SU-DHL-6 (cell line): ENCODE results near the gene TRAPPC4.
"Not testable (repeated sequence)": the region's sequence is repeated elsewhere in the genome, so short reads cannot be mapped to it uniquely, and the experiment has no call there.

Source experiments
- H2AFZ ChIP-seq: fragments of 200-600 bp; sonication (generic); 2 replicates; pipeline ENCODE4 v1.6.1; 2014; ENCODE audit warnings: low read depth, mild to moderate bottlenecking, moderate library complexity, mixed read lengths, antibody characterized with exemption, low read length; ENCODE audit not compliant: severe bottlenecking
- H3F3A ChIP-seq: fragments of 200-600 bp; shearing (Covaris generic); 2 replicates; pipeline ENCODE4 v1.6.0; 2016; ENCODE audit warnings: antibody characterized with exemption, mild to moderate bottlenecking; ENCODE audit not compliant: insufficient read depth
- H3K27ac ChIP-seq: fragments of 200-600 bp; sonication (generic); 2 replicates; pipeline ENCODE4 v1.5.1; 2016; ENCODE audit warnings: low read depth, mild to moderate bottlenecking, low read length, moderate library complexity, mixed read lengths
- H3K27me3 ChIP-seq: fragments of 200-600 bp; sonication (generic), shearing (Covaris generic); 2 replicates; pipeline ENCODE4 v1.6.0; 2014; ENCODE audit warnings: mild to moderate bottlenecking, low read length
- H3K36me3 ChIP-seq: fragments of 200-600 bp; sonication (generic); 2 replicates; pipeline ENCODE4 v1.6.1; 2014; ENCODE audit warnings: mild to moderate bottlenecking, low read length, mixed read lengths
- H3K4me2 ChIP-seq: fragments of 300-600, 200-600 bp; shearing (Covaris generic), sonication (generic); 2 replicates; pipeline ENCODE4 v1.6.0; 2014; ENCODE audit warnings: low read length, low read depth, mild to moderate bottlenecking; ENCODE audit not compliant: poor library complexity, severe bottlenecking
- H3K4me3 ChIP-seq: fragments of 200-600 bp; sonication (generic); 2 replicates; pipeline ENCODE4 v1.5.1; 2014; ENCODE audit warnings: antibody characterized with exemption, low read length, mild to moderate bottlenecking, mixed read lengths; ENCODE audit not compliant: insufficient read depth, poor library complexity, severe bottlenecking
- H3K79me2 ChIP-seq: fragments of 200-600 bp; sonication (generic); 2 replicates; pipeline ENCODE4 v1.6.1; 2014; ENCODE audit warnings: mild to moderate bottlenecking, low read length, moderate library complexity; ENCODE audit not compliant: insufficient read depth
- H3K9ac ChIP-seq: fragments of 200-600 bp; sonication (generic); 2 replicates; pipeline ENCODE4 v1.7.0; 2014; ENCODE audit warnings: mild to moderate bottlenecking, low read length
- H3K9me2 ChIP-seq: fragments of 200-600 bp; sonication (generic); replicated peaks from 2 replicates; pipeline ENCODE4 v1.6.1; 2014; ENCODE audit warnings: low read length; ENCODE audit not compliant: insufficient read depth
- H3K9me3 ChIP-seq: fragments of 200-600 bp; sonication (generic); 2 replicates; pipeline ENCODE4 v1.6.1; 2014; ENCODE audit warnings: low read length, mixed read lengths; ENCODE audit not compliant: insufficient read depth
- H4K20me1 ChIP-seq: fragments of 200-600 bp; sonication (generic); 2 replicates; pipeline ENCODE4 v1.6.1; 2014; ENCODE audit warnings: low read depth, mild to moderate bottlenecking, antibody characterized with exemption, low read length, moderate library complexity, mixed read lengths
- EZH2phosphoT487 ChIP-seq: fragments of 200-600 bp; sonication (generic), shearing (Covaris generic); conservative IDR thresholded peaks from 2 replicates; pipeline ENCODE4 v1.6.1; 2018; ENCODE audit warnings: mild to moderate bottlenecking, antibody characterized with exemption, low read length, moderate library complexity, mixed read lengths
- TF ChIP-seq, protein P1 (sequence below): fragments of 200-600 bp; sonication (generic); IDR thresholded peaks from one replicate; pipeline ENCODE4 v1.5.1; 2017; ENCODE audit warnings: antibody characterized with exemption, mild to moderate bottlenecking, low read length, moderate library complexity; ENCODE audit not compliant: insufficient read depth, poor library complexity, severe bottlenecking

TRAPPC4 gene

DNA sequence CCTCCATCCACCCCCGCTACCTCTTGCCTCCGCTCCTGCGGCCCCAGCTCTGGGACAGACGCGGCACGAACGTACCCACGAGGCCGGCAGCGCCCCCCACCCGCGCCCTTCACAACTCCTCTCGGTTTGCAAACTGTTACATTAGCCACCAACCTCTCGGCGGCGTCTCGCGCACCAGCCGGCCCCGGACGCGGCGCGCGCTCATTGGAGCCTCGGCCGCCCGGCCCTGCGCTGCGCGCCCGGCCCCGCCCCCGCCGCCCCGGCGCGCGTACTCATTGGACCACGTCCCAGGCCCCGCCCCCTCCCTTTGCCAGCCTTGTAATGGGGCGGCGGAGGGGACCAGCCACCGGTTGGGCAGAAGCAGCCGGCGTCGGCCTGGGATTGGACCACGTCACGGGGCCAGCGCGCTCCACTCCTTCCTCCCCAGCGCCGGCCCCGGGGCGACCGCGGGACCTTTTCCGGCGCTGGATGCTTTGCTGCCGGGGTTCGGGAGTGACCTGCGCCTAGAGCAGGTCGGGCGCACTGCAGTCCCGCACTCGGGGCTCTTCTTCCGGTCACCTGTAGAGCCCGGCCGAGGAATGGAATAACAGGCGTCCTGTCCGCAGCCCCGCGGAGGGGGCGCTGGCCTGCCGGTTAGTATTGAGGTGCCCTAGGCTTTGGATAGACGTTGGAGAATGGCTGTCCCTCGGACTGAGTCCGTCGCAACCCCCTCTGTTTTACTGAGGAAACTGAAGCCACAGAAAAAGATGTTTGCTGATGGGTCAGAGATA is 38.6 kb downstream of the TRAPPC4 start, which contains the start of gene HYOU1:
Gene HYOU1 (minus strand): TSS at position 206 of the 770 bp plus-strand sequence. CDS start 1,045 bp downstream, outside the sequence.
- Histone ChIP-seq H3F3A (no peaks in the 10 kb centered on the region), H3K9me2 (no peaks in the 10 kb centered on the region), H3K9ac (peak within 1 kb of the TSS; percentile 95), H3K9me3 (no peaks in the 10 kb centered on the region), H3K4me2 (peak within 1 kb of the TSS; percentile 81), H3K27ac (peak within 1 kb of the TSS; percentile 61), H3K27me3 (no peaks in the 10 kb centered on the region), H2AFZ (peak within 1 kb of the TSS; percentile 49), H4K20me1 (no peaks in the 10 kb centered on the region), H3K36me3 (no peaks in the 10 kb centered on the region), H3K79me2 (peaks cover 27% of the 10 kb centered on the region), H3K4me3 (peak within 1 kb of the TSS; percentile 86)
- no peak for TF ChIP-seq EZH2phosphoT487
- TF ChIP-seq, protein P1, sequence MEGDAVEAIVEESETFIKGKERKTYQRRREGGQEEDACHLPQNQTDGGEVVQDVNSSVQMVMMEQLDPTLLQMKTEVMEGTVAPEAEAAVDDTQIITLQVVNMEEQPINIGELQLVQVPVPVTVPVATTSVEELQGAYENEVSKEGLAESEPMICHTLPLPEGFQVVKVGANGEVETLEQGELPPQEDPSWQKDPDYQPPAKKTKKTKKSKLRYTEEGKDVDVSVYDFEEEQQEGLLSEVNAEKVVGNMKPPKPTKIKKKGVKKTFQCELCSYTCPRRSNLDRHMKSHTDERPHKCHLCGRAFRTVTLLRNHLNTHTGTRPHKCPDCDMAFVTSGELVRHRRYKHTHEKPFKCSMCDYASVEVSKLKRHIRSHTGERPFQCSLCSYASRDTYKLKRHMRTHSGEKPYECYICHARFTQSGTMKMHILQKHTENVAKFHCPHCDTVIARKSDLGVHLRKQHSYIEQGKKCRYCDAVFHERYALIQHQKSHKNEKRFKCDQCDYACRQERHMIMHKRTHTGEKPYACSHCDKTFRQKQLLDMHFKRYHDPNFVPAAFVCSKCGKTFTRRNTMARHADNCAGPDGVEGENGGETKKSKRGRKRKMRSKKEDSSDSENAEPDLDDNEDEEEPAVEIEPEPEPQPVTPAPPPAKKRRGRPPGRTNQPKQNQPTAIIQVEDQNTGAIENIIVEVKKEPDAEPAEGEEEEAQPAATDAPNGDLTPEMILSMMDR: no peak

- not testable (repeated sequence) for H3K4me2 ChIP-seq, H3K9me3 ChIP-seq, H3F3A ChIP-seq, H4K20me1 ChIP-seq, H3K9me2 ChIP-seq, H3K4me3 ChIP-seq, H3K9ac ChIP-seq, H3K27me3 ChIP-seq, H2AFZ ChIP-seq, H3K36me3 ChIP-seq, H3K27ac ChIP-seq
- H3K79me2 ChIP-seq: peaks cover 27% of the 10 kb centered on the region
These were observed 40.6 kb downstream of the TRAPPC4 start for GRCh38 chr11:119059128-119059527.

GRCh38 chr11:119061256-119061655 is 42.7 kb downstream of the TRAPPC4 start:
- Histone ChIP-seq H3K4me2 (no peak overlapping the region), H3K9me3 (no peaks in the 10 kb centered on the region), H4K20me1 (no peaks in the 10 kb centered on the region), H3K4me3 (no peak overlapping the region), H3K36me3 (no peaks in the 10 kb centered on the region; the same call in 1 of the 2 replicates), H2AFZ (no peak overlapping the region), H3K9ac (no peak overlapping the region), H3K27ac (no peak overlapping the region), H3F3A (peaks cover 11% of the 10 kb centered on the region; the same call in 1 of the 2 replicates), H3K79me2 (peaks cover 25% of the 10 kb centered on the region), H3K9me2 (no peaks in the 10 kb centered on the region), H3K27me3 (no peaks in the 10 kb centered on the region)
- TF ChIP-seq, protein P1: no peak
- TF ChIP-seq EZH2phosphoT487: no peak

DNA sequence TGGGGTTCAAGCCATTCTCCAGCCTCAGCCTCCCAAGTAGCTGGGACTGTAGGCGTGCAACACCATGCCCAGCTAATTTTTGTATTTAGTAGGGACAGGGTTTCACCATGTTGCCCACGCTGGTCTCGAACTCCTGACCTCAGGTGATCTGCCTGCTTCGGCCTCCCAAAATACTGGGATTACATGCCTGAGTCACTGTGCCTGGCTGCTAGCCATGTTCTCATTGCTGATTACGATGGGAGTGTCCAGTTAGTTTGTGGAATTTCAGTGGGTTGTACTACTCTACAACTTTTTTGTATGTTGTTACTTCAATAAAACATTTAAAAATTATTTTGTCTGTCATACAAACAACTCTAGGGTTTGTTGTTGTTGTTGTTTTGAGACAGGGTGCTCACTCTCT is 44.2 kb downstream of the TRAPPC4 start:
- Histone ChIP-seq H3F3A (peaks cover 14% of the 10 kb centered on the region; the same call in 1 of the 2 replicates), H2AFZ (no peak overlapping the region), H3K9me3 (no peaks in the 10 kb centered on the region), H3K36me3 (no peaks in the 10 kb centered on the region; the same call in 1 of the 2 replicates), H3K27me3 (no peaks in the 10 kb centered on the region), H3K9ac (no peak overlapping the region), H3K79me2 (peaks cover 29% of the 10 kb centered on the region), H4K20me1 (no peaks in the 10 kb centered on the region), H3K4me2 (no peak overlapping the region), H3K27ac (no peak overlapping the region), H3K4me3 (no peak overlapping the region), H3K9me2 (no peaks in the 10 kb centered on the region)
- TF ChIP-seq, protein P1: no peak
- no peak for TF ChIP-seq EZH2phosphoT487
